DMS79 treated with DMSO at 0.1 percent for 48 hours (cell line): ENCODE measurements around the gene AFMID.

Source experiments
- DNase-seq: peaks from one replicate; lab custom pipeline; 2025; lab: John Stamatoyannopoulos, UW

Gene AFMID

GRCh38 chr17:78154903-78155811, 32.0 kb upstream of the AFMID start:
- DNase-seq, result no peak

GRCh38 chr17:78159575-78160158, 27.5 kb upstream of the AFMID start:
- no peak for DNase-seq

GRCh38 chr17:78163881-78164747, 23.0 kb upstream of the AFMID start:
- DNase-seq, result no peak

- no peak for DNase-seq
These were observed 22.2 kb upstream of the AFMID start for GRCh38 chr17:78164748-78165607.

DNA sequence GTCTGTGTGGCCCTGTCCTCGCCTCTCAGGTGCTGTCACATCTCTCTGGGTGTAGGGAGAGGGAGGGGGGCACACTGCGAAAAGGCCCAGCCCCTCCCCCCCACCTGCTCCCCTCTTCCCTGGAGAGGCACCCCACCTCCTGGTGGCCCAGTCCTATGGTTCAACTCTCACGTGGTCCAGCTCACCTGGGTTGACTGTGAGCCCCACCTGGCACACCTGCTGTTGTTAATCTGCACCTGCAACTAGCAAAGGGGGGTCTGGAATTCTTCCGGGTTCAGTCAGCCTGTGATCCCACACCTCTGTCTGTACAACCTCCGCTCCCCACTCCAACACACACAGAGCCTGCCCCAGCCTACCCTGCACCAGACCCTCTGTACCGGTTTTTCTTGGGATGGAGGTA, 20.7 kb upstream of the AFMID start:
- peak; percentile 2 for DNase-seq

DNA sequence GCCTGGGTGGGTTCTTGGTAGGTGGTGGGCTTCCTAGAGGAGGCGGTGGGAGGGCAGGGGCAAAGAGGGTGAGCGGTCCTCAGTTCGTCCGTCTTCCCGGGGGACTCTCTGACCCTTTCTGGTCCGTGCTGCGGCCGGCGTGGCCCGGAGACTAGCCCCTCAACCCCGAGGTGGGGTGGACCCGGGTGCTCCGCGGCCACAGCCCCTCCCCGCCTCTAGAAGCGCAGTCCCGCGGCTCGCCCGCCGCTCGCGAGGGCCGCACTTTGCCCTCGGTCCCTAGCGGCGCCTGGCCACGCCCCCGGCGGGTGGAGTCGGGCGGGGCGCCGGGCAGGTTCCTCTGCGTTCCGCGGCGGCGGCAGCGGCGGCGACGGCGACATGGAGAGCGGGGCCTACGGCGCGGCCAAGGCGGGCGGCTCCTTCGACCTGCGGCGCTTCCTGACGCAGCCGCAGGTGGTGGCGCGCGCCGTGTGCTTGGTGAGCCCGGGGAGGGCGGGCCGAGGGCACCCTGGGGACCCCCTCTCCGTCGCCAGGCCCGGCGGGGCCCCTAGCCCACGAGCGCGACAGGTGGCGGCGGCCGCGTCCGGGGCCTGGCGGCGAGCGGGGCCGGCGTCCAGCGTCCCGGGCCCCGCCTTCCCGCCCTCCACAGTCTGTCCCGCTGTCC, 18.8 kb upstream of the AFMID start, which contains the start of gene SYNGR2:
TSS of gene SYNGR2 (plus strand) at position 340 of the 661 bp plus-strand sequence. CDS start at position 376, 36 bp downstream.
- DNase-seq, result peak; percentile 47

- DNase-seq, result no peak
These were observed 18.0 kb upstream of the AFMID start for GRCh38 chr17:78168903-78169793.

DNA sequence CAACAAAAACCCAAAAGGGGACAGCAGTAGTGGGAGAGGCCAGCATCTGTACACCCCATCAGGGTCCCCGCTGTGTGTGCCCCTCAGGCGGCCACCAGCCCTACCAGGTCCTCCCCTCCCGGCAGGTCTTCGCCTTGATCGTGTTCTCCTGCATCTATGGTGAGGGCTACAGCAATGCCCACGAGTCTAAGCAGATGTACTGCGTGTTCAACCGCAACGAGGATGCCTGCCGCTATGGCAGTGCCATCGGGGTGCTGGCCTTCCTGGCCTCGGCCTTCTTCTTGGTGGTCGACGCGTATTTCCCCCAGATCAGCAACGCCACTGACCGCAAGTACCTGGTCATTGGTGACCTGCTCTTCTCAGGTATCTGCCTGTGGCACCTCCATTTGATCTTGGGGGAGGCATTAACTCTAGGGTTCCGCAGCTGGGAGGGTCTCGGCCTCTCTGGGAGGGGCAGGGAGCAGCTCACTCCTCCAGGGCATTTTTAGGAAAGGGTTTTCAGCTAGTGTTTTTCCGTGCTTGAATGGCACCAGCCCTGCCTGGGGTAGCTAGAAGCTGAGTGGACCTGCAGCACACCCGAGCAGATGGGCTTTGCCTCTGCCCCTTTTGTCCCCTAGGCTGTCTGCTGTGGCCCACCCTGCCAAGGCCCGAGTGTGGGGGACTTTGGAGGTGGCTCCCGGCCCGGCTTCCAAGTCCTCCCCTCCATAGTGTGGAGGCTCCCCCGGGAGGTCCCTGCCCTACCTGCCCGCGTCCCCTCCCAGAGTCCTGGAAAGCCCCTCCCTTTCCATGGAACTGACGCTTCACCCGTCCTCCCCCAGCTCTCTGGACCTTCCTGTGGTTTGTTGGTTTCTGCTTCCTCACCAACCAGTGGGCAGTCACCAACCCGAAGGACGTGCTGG, 16.2 kb upstream of the AFMID start:
- DNase-seq, result no peak

DNA sequence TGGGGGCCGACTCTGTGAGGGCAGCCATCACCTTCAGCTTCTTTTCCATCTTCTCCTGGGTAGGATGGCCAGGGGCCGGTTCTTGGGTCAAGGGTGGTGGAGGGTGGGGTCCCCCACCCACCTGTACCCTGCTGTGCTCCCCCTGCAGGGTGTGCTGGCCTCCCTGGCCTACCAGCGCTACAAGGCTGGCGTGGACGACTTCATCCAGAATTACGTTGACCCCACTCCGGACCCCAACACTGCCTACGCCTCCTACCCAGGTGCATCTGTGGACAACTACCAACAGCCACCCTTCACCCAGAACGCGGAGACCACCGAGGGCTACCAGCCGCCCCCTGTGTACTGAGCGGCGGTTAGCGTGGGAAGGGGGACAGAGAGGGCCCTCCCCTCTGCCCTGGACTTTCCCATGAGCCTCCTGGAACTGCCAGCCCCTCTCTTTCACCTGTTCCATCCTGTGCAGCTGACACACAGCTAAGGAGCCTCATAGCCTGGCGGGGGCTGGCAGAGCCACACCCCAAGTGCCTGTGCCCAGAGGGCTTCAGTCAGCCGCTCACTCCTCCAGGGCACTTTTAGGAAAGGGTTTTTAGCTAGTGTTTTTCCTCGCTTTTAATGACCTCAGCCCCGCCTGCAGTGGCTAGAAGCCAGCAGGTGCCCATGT, 15.4 kb upstream of the AFMID start:
- peak; percentile 32 for DNase-seq

GRCh38 chr17:78172249-78173051, 14.7 kb upstream of the AFMID start:
- DNase-seq, result no peak

DNA sequence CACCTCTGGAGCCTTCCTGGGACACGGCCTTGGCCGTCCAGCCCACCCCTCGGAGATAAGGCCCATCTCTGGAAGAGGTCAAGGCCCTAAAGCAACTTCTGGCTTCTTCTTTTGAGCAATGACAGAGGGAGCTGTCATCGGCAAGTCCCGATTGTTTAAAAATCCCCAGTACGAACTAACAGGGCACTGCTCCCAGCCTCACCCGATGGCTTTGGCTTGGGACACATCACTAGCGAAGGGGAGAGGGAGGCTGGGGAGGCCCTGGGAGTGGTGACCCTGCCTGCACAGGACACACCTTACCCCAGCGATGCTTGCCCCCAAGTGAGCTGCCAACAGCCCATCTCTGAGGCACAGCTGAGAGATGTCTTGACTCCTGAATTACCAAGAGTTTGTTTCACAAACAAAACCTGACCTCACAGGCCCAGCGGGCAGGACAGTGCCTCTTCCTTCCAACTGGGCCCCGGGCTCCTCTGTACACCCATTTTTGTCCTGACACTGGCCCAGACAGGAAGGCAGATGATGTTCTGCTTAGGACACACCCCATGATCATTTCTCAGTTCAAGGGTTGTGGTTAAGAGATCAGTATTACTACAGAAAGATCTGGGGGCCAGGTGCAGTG, 14.0 kb upstream of the AFMID start:
- DNase-seq, result no peak

DNA sequence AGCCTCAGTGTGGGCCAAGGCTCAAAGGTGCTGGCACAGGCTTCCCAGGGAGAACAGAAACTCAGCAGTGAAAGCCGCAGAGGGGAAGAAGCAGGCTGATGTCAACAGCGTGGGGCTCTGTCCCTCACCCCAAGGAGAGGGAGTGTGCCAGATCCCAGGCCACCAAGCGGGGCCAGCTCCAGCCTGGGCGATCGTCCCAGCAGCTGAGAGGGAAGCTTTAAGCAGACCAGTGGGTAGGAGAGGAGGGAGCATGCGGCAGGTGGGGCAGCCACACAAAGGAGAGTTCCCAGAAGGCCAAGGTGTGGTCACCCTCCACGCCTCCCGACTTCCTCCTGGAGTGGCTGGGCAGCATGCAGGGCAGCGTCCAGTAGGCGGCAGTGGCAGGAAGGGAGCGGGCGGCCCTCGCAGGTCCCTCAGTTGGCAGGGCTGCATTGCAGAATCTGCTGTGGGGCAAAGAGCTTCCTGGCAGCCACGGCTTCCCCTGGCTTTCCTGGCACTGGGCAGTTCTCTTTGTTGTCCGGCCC, 12.8 kb upstream of the AFMID start:
- no peak for DNase-seq

DNA sequence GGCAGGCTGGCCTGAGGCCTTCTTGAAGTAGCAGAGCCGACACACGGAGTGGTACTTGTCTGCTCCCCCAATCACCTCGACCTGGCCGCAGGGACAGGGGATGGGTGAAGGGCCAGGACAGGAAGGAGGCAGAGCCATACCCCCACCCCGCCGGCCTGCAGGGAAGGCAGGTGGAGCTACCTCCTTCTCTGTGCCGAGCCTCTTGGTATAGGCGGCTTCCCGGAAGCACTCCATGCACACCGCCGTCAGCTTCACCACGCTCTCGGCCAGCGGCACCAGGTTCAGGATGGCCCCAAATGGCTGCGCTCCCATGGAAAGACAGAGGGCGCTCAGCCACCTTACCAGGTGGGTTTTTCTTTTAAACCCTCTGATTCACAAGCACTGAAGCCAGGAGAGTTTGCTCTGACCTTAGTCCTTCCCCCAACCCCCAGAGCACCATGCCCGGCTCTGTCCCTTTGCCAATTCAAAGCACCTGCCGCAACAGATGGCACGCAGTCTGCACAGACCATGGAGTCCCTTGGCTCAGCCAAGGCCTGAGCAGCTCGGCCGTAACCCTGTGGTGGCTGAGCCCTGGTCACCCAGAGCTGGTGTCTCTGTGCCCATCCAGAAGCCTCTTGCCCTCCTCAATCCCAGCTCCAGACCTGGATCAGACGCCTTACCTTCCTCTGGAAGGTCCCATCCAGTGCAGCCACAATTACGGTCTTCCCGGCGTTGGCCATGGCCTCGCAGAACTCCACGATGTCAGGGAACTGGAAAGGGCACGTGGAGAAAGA, 12.1 kb upstream of the AFMID start:
- no peak for DNase-seq

DNA sequence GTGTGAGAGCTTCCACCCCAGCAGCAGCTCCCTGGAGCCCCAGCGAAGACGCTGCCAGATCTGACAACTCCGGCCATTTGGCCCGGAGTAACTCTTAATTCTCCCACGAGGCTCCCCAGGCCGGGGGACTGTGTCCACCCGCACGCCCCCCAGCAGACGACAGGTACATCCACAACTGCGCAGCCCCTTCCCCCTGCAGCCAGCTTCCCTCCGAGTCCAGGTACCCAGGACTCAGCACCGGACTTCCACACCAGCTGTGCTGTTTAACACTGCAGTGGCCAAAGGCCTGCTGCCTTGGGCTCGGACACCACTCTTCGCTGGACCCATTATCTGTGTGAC, 11.6 kb upstream of the AFMID start:
- no peak for DNase-seq

- DNase-seq, result no peak
These were observed 10.6 kb upstream of the AFMID start for GRCh38 chr17:78176548-78177025.

DNA sequence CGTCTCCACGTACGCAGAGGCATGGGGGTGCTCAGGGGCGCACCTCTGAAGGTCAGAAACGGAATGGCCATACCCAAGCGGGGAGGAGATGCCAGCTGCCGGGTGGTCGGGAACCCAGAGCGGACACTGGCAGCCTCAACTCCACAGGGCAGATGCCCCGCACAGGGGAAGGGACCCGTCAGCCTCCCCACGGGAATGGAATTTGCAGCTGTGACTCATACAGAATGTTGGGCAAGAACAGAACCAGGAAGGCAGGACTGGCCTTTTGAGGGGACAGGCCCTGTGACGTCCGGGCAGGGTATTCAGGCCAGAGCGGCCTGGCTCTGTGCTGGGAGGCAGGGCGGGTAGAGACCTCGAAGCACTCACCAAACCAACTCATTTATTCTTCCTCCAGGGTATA, 7.8 kb upstream of the AFMID start:
- DNase-seq, result no peak
